Neutrophil (primary cell): ENCODE results near the gene TXK.
A peak's percentile ranks its signal among the peaks of the same experiment; 100 is the strongest.

Experiments used
- H3K27ac ChIP-seq: fragments of 200-600 bp; sonication (generic); 2 replicates; pipeline ENCODE4 v1.5.1; 2016; ENCODE audit warnings: mild to moderate bottlenecking, moderate library complexity
- H3K27me3 ChIP-seq: fragments of 200-600 bp; sonication (generic); 2 replicates; pipeline ENCODE4 v1.6.0; 2016; ENCODE audit warnings: mild to moderate bottlenecking
- H3K36me3 ChIP-seq: fragments of 200-600 bp; sonication (generic); 2 replicates; pipeline ENCODE4 v1.5.1; 2017
- H3K4me1 ChIP-seq, 2 experiments: fragments of 200-600 bp in 1 of 2; sonication (generic) in 1 of 2; 1 replicate in 1 of 2; 2 replicates in 1 of 2; pipeline versions ENCODE4 v1.5.1 to v1.6.1; 2013 to 2016; ENCODE audit warnings: low read depth in 1 of 2, low read length in 1 of 2, mild to moderate bottlenecking in 1 of 2, moderate library complexity in 1 of 2; ENCODE audit not compliant: control insufficient read depth in 1 of 2, insufficient read depth in 1 of 2
- H3K4me3 ChIP-seq, 2 experiments: fragments of 200-600 bp in 1 of 2; sonication (generic) in 1 of 2; 1 replicate in 1 of 2; 2 replicates in 1 of 2; pipeline ENCODE4 v1.5.1; 2013 to 2016; ENCODE audit warnings: low read depth in 1 of 2, low read length in 1 of 2, mild to moderate bottlenecking in 1 of 2, moderate library complexity in 1 of 2
- H3K9me3 ChIP-seq: fragments of 200-600 bp; sonication (generic); 2 replicates; pipeline ENCODE4 v1.5.1; 2016
- CTCF ChIP-seq: fragments of 200-600 bp; sonication (generic); IDR thresholded peaks from 2 replicates; pipeline ENCODE4 v1.5.1; 2016; ENCODE audit warnings: antibody characterized with exemption

Gene TXK

GRCh38 chr4:48127682-48128404, 6.2 kb downstream of the TXK start:
- Histone ChIP-seq H3K27ac (no peak overlapping the region), H3K27me3 (no peaks in the 10 kb centered on the region), H3K4me1 (peaks cover 8 to 9% of the 10 kb centered on the region in 2 experiments), H3K36me3 (no peaks in the 10 kb centered on the region), H3K9me3 (no peaks in the 10 kb centered on the region), H3K4me3 (no peak overlapping the region)
- TF ChIP-seq CTCF = peak; percentile 10

GRCh38 chr4:48127231-48127630, 6.8 kb downstream of the TXK start:
- no peak for TF ChIP-seq CTCF
- H3K9me3 ChIP-seq = no peaks in the 10 kb centered on the region
- no peak overlapping the region for H3K4me3 ChIP-seq
- no peaks in the 10 kb centered on the region for H3K27me3 ChIP-seq
- H3K4me1 ChIP-seq = peaks cover 8 to 9% of the 10 kb centered on the region in 2 experiments
- no peaks in the 10 kb centered on the region for H3K36me3 ChIP-seq
- no peak overlapping the region for H3K27ac ChIP-seq

- no peak overlapping the region for H3K4me3 ChIP-seq
- no peaks in the 10 kb centered on the region for H3K36me3 ChIP-seq
- H3K9me3 ChIP-seq = no peaks in the 10 kb centered on the region
- TF ChIP-seq CTCF = no peak
- H3K27ac ChIP-seq = no peak overlapping the region
- no peaks in the 10 kb centered on the region for H3K27me3 ChIP-seq
- peaks cover 8 to 9% of the 10 kb centered on the region in 2 experiments for H3K4me1 ChIP-seq
Measured at GRCh38 chr4:48126621-48127020, 7.4 kb downstream of the TXK start.

GRCh38 chr4:48124870-48125269, 9.2 kb downstream of the TXK start:
- Histone ChIP-seq H3K27me3 (no peaks in the 10 kb centered on the region), H3K36me3 (no peaks in the 10 kb centered on the region), H3K27ac (no peak overlapping the region), H3K4me3 (no peak overlapping the region), H3K4me1 (peaks cover 8 to 9% of the 10 kb centered on the region in 2 experiments), H3K9me3 (no peaks in the 10 kb centered on the region)
- no peak for TF ChIP-seq CTCF

- TF ChIP-seq CTCF = no peak
- H3K36me3 ChIP-seq = no peaks in the 10 kb centered on the region
- H3K4me3 ChIP-seq = no peak overlapping the region
- H3K27me3 ChIP-seq = no peaks in the 10 kb centered on the region
- H3K27ac ChIP-seq = no peak overlapping the region
- H3K9me3 ChIP-seq = no peaks in the 10 kb centered on the region
- H3K4me1 ChIP-seq = peaks cover 3% of the 10 kb centered on the region in 2 experiments
Measured at GRCh38 chr4:48122756-48123155, 11.3 kb downstream of the TXK start.
